ENCODE measurements around the gene SIGLECL1. TPM values are rescaled to one million over a fixed set of nuclear protein-coding genes. Genes with fewer than 3 reads are reported as not detected.

The SIGLECL1 gene
- total and polyA plus RNA-seq, 2 donors (not counting 1 experiment from before 2014, with no cell fraction given), result not detected

DNA sequence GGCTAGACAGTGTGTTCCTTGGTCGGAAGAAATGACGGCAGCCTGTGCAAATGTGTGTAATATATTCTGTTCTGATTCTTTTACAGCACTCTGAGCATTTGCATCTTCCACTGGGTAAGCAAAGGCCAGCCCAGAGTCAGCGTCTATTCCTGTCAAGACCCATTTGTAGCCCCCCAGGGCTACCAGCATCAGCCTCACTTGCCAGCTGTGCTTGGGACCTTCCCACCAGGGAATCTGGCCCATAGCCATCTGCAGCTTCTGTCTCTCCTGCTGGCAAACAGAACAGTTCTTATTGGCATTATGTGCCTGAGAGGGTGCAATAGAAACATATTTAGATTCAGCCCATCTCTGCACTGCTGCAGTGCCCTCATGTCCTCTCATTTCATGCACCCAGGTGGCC lies 54.6 kb downstream of the SIGLECL1 start:
- Histone ChIP-seq H2AFZ (ENCODE audit: low read length) (no peak overlapping the region), H3K27me3 (ENCODE audit: control insufficient read depth, insufficient read depth, low read length) (no peaks in the 10 kb centered on the region), H3K36me3 (ENCODE audit: control insufficient read depth, insufficient read depth, low read length) (no peaks in the 10 kb centered on the region), H3K4me3 (replicated peaks in 1 of 4; ENCODE audit: control extremely low read depth in 1 of 4, insufficient read depth in 1 of 4, low read depth in 3 of 4, low read length in 4 of 4) (no peak overlapping the region), H4K20me1 (ENCODE audit: control insufficient read depth, extremely low read depth, insufficient read depth, low read length) (no peaks in the 10 kb centered on the region), H3K4me2 (ENCODE audit: extremely low read depth, insufficient read depth, low read length) (no peak overlapping the region), H3K79me2 (ENCODE audit: control insufficient read depth, insufficient read depth, low read length) (no peaks in the 10 kb centered on the region), H3K9me3 (ENCODE audit: control insufficient read depth, insufficient read depth, low read depth, low read length) (no peaks in the 10 kb centered on the region), H3K27ac (ENCODE audit: insufficient read depth, low read length) (no peak overlapping the region), H3K9ac (ENCODE audit: insufficient read depth, low read length) (no peak overlapping the region), H3K4me1 (ENCODE audit: control insufficient read depth, extremely low read depth, insufficient read depth, low read length) (no peaks in the 10 kb centered on the region)
- DNase-seq (ENCODE audit: low read depth in 2 of 2), result no peak
- TF ChIP-seq EZH2 (IDR thresholded peaks at IDR 0.05; ENCODE audit: low read length, missing control alignments), result no peak
- TF ChIP-seq, protein P1, sequence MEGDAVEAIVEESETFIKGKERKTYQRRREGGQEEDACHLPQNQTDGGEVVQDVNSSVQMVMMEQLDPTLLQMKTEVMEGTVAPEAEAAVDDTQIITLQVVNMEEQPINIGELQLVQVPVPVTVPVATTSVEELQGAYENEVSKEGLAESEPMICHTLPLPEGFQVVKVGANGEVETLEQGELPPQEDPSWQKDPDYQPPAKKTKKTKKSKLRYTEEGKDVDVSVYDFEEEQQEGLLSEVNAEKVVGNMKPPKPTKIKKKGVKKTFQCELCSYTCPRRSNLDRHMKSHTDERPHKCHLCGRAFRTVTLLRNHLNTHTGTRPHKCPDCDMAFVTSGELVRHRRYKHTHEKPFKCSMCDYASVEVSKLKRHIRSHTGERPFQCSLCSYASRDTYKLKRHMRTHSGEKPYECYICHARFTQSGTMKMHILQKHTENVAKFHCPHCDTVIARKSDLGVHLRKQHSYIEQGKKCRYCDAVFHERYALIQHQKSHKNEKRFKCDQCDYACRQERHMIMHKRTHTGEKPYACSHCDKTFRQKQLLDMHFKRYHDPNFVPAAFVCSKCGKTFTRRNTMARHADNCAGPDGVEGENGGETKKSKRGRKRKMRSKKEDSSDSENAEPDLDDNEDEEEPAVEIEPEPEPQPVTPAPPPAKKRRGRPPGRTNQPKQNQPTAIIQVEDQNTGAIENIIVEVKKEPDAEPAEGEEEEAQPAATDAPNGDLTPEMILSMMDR (conservative IDR thresholded peaks at IDR 0.05 in 1 of 2, IDR thresholded peaks at IDR 0.05 in 1 of 2; ENCODE audit: low read depth in 1 of 2, low read length in 2 of 2), result no peak

DNA sequence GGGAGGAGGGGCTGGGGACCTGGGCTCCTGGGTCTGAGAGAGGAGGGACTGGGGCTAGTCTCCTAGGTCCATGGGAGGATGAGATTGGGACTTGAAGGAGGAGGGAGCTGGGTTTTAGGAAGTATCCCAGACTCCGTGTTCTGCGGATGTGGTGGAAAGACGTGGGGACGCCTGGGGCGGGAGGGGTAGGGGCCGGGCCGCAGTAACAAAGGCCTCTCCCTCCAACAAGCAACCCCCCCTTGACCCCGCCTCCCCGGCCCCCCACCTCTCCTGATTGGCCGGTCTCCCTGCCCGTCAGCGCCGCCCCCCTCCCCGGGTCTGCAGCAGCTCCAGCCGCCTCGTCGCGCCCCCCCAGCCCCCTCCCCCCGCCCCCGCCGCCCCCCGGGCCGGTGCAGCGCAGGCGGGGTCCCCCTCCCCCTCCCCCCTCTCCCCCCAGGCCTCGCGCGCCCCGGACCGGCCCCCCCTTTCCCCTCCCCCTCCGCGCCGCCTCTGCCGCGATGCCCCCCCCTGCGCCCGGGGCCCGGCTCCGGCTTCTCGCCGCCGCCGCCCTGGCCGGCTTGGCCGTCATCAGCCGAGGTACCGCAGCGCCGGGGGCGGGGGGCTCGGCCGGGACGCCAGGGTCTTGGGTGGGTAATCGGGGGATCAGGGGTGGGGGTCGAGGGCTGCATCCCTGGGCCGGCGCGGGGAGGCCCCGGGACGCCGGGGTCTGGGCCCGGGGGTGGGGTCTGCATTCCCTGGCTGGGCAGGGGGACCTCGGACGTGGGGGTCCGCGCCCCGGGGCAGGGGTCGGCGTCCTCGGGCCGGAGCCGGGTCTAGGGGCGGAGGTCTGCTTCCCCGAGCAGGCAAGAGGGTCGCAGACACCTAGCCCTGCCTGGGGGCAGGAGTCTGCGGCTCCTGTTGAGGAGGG lies 60.7 kb downstream of the SIGLECL1 start, which contains the start of gene IGLON5:
Gene IGLON5, plus strand, starts transcription at position 294 of the 907 bp plus-strand sequence. Its CDS starts 204 bp downstream, at position 498.
- Histone ChIP-seq H3K36me3 (ENCODE audit: control insufficient read depth, insufficient read depth, low read length) (no peaks in the 10 kb centered on the region), H3K27me3 (ENCODE audit: control insufficient read depth, insufficient read depth, low read length) (no peaks in the 10 kb centered on the region), H3K27ac (ENCODE audit: insufficient read depth, low read length) (no peak within 1 kb of the TSS), H3K4me3 (replicated peaks in 1 of 4; ENCODE audit: control extremely low read depth in 1 of 4, insufficient read depth in 1 of 4, low read depth in 3 of 4, low read length in 4 of 4) (no peak within 1 kb of the TSS), H3K79me2 (ENCODE audit: control insufficient read depth, insufficient read depth, low read length) (no peaks in the 10 kb centered on the region), H3K4me1 (ENCODE audit: control insufficient read depth, extremely low read depth, insufficient read depth, low read length) (no peaks in the 10 kb centered on the region), H3K9me3 (ENCODE audit: control insufficient read depth, insufficient read depth, low read depth, low read length) (no peaks in the 10 kb centered on the region), H3K4me2 (ENCODE audit: extremely low read depth, insufficient read depth, low read length) (no peak within 1 kb of the TSS), H2AFZ (ENCODE audit: low read length) (no peak within 1 kb of the TSS), H3K9ac (ENCODE audit: insufficient read depth, low read length) (no peak within 1 kb of the TSS), H4K20me1 (ENCODE audit: control insufficient read depth, extremely low read depth, insufficient read depth, low read length) (no peaks in the 10 kb centered on the region)
- no peak for TF ChIP-seq EZH2 (IDR thresholded peaks at IDR 0.05; ENCODE audit: low read length, missing control alignments)
- TF ChIP-seq, protein P1 (conservative IDR thresholded peaks at IDR 0.05 in 1 of 2, IDR thresholded peaks at IDR 0.05 in 1 of 2; ENCODE audit: low read depth in 1 of 2, low read length in 2 of 2), result no peak
- no peak for DNase-seq (ENCODE audit: low read depth in 2 of 2)

DNA sequence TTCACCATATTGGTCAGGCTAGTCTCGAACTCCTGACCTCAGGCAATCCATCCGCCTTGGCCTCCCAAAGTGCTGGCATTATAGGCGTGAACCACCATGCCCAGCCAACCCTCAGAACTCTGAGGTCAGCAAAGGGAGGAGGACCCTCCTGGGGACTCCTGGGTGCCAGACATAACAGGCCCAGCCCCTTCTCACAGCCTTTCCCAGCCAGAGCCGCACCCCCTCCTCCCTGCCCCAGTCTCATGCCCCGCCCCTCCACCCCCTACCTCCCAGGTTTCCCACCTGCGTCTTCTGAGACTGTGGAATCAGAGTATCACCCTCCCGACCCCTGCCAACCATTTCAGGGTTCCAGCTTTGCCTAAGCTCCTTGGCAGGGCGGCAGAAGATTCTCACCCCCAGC lies 65.8 kb downstream of the SIGLECL1 start:
- H3K36me3 ChIP-seq (ENCODE audit: control insufficient read depth, insufficient read depth, low read length), result no peaks in the 10 kb centered on the region
- DNase-seq (ENCODE audit: low read depth in 2 of 2), result no peak
- no peak overlapping the region for H3K9ac ChIP-seq (ENCODE audit: insufficient read depth, low read length)
- no peaks in the 10 kb centered on the region for H3K27me3 ChIP-seq (ENCODE audit: control insufficient read depth, insufficient read depth, low read length)
- no peaks in the 10 kb centered on the region for H3K79me2 ChIP-seq (ENCODE audit: control insufficient read depth, insufficient read depth, low read length)
- H3K27ac ChIP-seq (ENCODE audit: insufficient read depth, low read length), result no peak overlapping the region
- no peaks in the 10 kb centered on the region for H3K4me1 ChIP-seq (ENCODE audit: control insufficient read depth, extremely low read depth, insufficient read depth, low read length)
- no peak overlapping the region for H3K4me3 ChIP-seq (replicated peaks in 1 of 4; ENCODE audit: control extremely low read depth in 1 of 4, insufficient read depth in 1 of 4, low read depth in 3 of 4, low read length in 4 of 4)
- H4K20me1 ChIP-seq (ENCODE audit: control insufficient read depth, extremely low read depth, insufficient read depth, low read length), result no peaks in the 10 kb centered on the region
- TF ChIP-seq EZH2 (IDR thresholded peaks at IDR 0.05; ENCODE audit: low read length, missing control alignments), result no peak
- TF ChIP-seq, protein P1 (conservative IDR thresholded peaks at IDR 0.05 in 1 of 2, IDR thresholded peaks at IDR 0.05 in 1 of 2; ENCODE audit: low read depth in 1 of 2, low read length in 2 of 2), result no peak
- no peak overlapping the region for H2AFZ ChIP-seq (ENCODE audit: low read length)
- H3K9me3 ChIP-seq (ENCODE audit: control insufficient read depth, insufficient read depth, low read depth, low read length), result no peaks in the 10 kb centered on the region
- no peak overlapping the region for H3K4me2 ChIP-seq (ENCODE audit: extremely low read depth, insufficient read depth, low read length)

All from fibroblast of lung (primary cell).